IPS-18c (cell line): ENCODE data around the gene COX15.

Experiments
- H3K4me3 ChIP-seq: 2 replicates; pipeline ENCODE4 v1.7.0; 2013; ENCODE audit warnings: low read depth, mild to moderate bottlenecking, low read length, moderate library complexity; ENCODE audit not compliant: insufficient read depth
- H3K9me3 ChIP-seq: one replicate; pipeline ENCODE4 v1.6.1; 2013; ENCODE audit warnings: mild to moderate bottlenecking, low read length, moderate library complexity; ENCODE audit not compliant: control insufficient read depth, insufficient read depth

Gene COX15

GRCh38 chr10:99698504-99699080 is 33.3 kb downstream of the COX15 start:
- H3K9me3 ChIP-seq = no peaks in the 10 kb centered on the region
- H3K4me3 ChIP-seq = no peak overlapping the region

- no peak overlapping the region for H3K4me3 ChIP-seq
- H3K9me3 ChIP-seq = no peaks in the 10 kb centered on the region
Observed at GRCh38 chr10:99695761-99696160, 36.2 kb downstream of the COX15 start.

- H3K9me3 ChIP-seq = no peaks in the 10 kb centered on the region
- no peak overlapping the region for H3K4me3 ChIP-seq
Observed at GRCh38 chr10:99693933-99694583, 37.9 kb downstream of the COX15 start.

GRCh38 chr10:99689461-99689860 is 42.5 kb downstream of the COX15 start:
- no peaks in the 10 kb centered on the region for H3K9me3 ChIP-seq
- no peak overlapping the region for H3K4me3 ChIP-seq

DNA sequence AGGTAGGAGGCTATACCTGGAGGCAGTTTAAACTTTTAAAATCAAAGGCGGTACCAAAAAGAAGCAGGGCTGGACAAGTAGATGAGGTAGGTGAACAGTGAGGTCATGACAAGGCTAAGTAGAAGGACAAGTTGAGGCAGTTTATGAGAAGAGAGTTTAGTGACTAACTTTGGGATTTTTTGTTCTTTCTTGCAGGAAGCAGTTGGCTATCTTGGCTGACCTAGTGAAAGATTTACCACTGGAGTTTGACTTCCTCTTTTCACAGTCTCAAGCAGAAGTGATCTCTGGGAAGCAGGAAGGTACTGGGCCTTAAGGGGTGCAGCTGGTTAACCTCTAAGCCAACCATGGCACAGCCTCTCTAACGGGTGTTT is 46.3 kb downstream of the COX15 start:
- Histone ChIP-seq H3K9me3 (no peaks in the 10 kb centered on the region), H3K4me3 (no peak overlapping the region)

DNA sequence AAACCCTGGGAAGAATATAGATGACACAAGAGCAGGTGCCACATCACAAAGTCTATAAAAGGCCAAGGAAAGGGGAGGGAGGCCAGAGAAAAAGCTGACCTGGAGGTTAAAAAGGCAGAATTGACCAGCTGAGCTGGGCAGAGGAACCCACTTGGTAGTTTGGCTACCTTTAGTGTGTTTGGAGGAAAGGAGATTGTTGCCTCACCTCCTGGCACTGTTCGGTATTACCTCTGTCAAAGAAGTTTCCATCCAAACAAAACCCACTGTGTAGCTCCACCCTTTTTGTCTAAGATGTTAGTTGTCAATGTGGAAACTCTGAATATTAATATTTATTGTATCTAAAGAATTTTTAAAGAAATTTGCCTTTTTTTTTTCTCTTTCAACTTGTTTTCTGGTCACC is 49.2 kb downstream of the COX15 start:
- Histone ChIP-seq H3K9me3 (no peaks in the 10 kb centered on the region), H3K4me3 (no peak overlapping the region)
